Panc1 (cell line): ENCODE results near the gene SCN2A. TPM values are rescaled to one million over a fixed set of nuclear protein-coding genes. Genes with fewer than 3 reads are reported as not detected.
"Not testable (repeated sequence)": the region's sequence is repeated elsewhere in the genome, so short reads cannot be mapped to it uniquely, and the experiment has no call there.

Source experiments
- ATAC-seq: fragments of 200-7000 bp; cut with Tn5 transposase; 2 replicates; pipeline ENCODE4 v1.9.1; 2020; ENCODE audit warnings: mild to moderate bottlenecking, moderate library complexity
- BruUV-seq: library from RNA; stranded (reverse); fragments of 400-500 nt; replicated peaks from 2 replicates; lab custom pipeline; 2021; lab: Mats Ljungman, UMichigan
- CTCF ChIA-PET: fragments of 300-600 bp; sonication (Branson Sonifier 250); formaldehyde crosslinking; loops from one replicate; lab custom pipeline; 2022; ENCODE audit warnings: antibody characterized with exemption; lab: Charles Lee
- POLR2A ChIA-PET: fragments of 300-600 bp; sonication (Branson Sonifier 250); formaldehyde crosslinking; loops from one replicate; lab custom pipeline; 2022; ENCODE audit warnings: antibody characterized with exemption; lab: Charles Lee
- DNase-seq: peaks from one replicate; pipeline ENCODE4 v3.0.0-alpha.2; 2010; ENCODE audit warnings: low read depth, low spot score
- H3K27ac ChIP-seq: 2 replicates; pipeline ENCODE4 v1.5.1; 2011; ENCODE audit warnings: mild to moderate bottlenecking, low read length, inconsistent platforms
- H3K27me3 ChIP-seq: fragments of 200-500 bp; sonication (Bioruptor generic); 2 replicates; pipeline ENCODE4 v1.6.0; 2014; ENCODE audit warnings: low read length, inconsistent platforms; ENCODE audit not compliant: control insufficient read depth, insufficient read depth
- H3K36me3 ChIP-seq: fragments of 200-500 bp; sonication (Bioruptor generic); 2 replicates; pipeline ENCODE4 v1.5.1; 2014; ENCODE audit warnings: inconsistent platforms, mild to moderate bottlenecking, low read length, moderate library complexity; ENCODE audit not compliant: control insufficient read depth, insufficient read depth
- H3K4me1 ChIP-seq: 2 replicates; pipeline ENCODE4 v1.5.1; 2011; ENCODE audit warnings: inconsistent platforms, mild to moderate bottlenecking, low read length, moderate library complexity; ENCODE audit not compliant: control insufficient read depth, insufficient read depth
- H3K4me3 ChIP-seq, 2 experiments: 2 replicates each; pipeline ENCODE4 v1.5.1; 2011 to 2012; ENCODE audit warnings: low read depth in 2 of 2, low read length in 2 of 2, mild to moderate bottlenecking in 2 of 2, inconsistent platforms in 1 of 2, moderate library complexity in 1 of 2
- H3K9me3 ChIP-seq: fragments of 200-500 bp; sonication (Bioruptor generic); 2 replicates; pipeline ENCODE4 v1.5.1; 2014; ENCODE audit warnings: low read depth, mild to moderate bottlenecking, inconsistent platforms, low read length, moderate library complexity; ENCODE audit not compliant: control insufficient read depth, insufficient read depth
- POLR2AphosphoS5 ChIP-seq: IDR thresholded peaks from 2 replicates; pipeline ENCODE4 v1.6.1; 2012; ENCODE audit warnings: mild to moderate bottlenecking, low read depth, low read length, moderate library complexity
- SIN3A ChIP-seq: IDR thresholded peaks from 2 replicates; pipeline ENCODE4 v1.6.1; 2012; ENCODE audit warnings: low read depth, mild to moderate bottlenecking, low read length, moderate library complexity, borderline replicate concordance; ENCODE audit not compliant: insufficient read depth
- TCF7L2 ChIP-seq: IDR thresholded peaks from 2 replicates; pipeline ENCODE4 v1.6.1; 2011; ENCODE audit warnings: mild to moderate bottlenecking, low read depth, low read length, inconsistent platforms
- in situ Hi-C: cut with HindIII; loops from 2 replicates; pipeline ENCODE4 v1.10.0; 2016; ENCODE audit warnings: low sequenced_read_pairs, low pct_unique_long_range_greater_than_20kb
- intact Hi-C: fragments of 100-400 bp; cut with micrococcal nuclease; formaldehyde crosslinking; loops from one replicate; pipeline ENCODE4 v1.10.0; 2022; ENCODE audit not compliant: unreplicated experiment
- total RNA-seq: library from RNA; stranded (reverse); gene quantifications from one replicate; pipeline ENCODE4 v1.2.1, GENCODE V29; 2021; ENCODE audit not compliant: unreplicated experiment
- TF ChIP-seq, protein P1 (sequence below), 2 experiments: IDR thresholded peaks; 2 replicates each; pipeline ENCODE4 v1.6.1; 2011 to 2012; ENCODE audit warnings: low read depth in 2 of 2, control low read depth in 1 of 2, low read length in 1 of 2, mild to moderate bottlenecking in 1 of 2, moderate library complexity in 1 of 2; ENCODE audit not compliant: insufficient read depth in 1 of 2
- TF ChIP-seq, protein P2 (sequence below): fragments of 450-650 bp; IDR thresholded peaks from 2 replicates; pipeline ENCODE4 v1.5.1; 2017; ENCODE audit warnings: mild to moderate bottlenecking

The SCN2A gene
- total RNA-seq, 1 experiment from 2014 or later = not detected

- in situ Hi-C loops = no loop called here
- ChIA-PET CTCF (no interaction called here), POLR2A (no interaction called here)
- TF ChIP-seq, protein P1, sequence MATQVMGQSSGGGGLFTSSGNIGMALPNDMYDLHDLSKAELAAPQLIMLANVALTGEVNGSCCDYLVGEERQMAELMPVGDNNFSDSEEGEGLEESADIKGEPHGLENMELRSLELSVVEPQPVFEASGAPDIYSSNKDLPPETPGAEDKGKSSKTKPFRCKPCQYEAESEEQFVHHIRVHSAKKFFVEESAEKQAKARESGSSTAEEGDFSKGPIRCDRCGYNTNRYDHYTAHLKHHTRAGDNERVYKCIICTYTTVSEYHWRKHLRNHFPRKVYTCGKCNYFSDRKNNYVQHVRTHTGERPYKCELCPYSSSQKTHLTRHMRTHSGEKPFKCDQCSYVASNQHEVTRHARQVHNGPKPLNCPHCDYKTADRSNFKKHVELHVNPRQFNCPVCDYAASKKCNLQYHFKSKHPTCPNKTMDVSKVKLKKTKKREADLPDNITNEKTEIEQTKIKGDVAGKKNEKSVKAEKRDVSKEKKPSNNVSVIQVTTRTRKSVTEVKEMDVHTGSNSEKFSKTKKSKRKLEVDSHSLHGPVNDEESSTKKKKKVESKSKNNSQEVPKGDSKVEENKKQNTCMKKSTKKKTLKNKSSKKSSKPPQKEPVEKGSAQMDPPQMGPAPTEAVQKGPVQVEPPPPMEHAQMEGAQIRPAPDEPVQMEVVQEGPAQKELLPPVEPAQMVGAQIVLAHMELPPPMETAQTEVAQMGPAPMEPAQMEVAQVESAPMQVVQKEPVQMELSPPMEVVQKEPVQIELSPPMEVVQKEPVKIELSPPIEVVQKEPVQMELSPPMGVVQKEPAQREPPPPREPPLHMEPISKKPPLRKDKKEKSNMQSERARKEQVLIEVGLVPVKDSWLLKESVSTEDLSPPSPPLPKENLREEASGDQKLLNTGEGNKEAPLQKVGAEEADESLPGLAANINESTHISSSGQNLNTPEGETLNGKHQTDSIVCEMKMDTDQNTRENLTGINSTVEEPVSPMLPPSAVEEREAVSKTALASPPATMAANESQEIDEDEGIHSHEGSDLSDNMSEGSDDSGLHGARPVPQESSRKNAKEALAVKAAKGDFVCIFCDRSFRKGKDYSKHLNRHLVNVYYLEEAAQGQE (IDR thresholded peaks at IDR 0.05; ENCODE audit: insufficient read depth in 1 of 2, low read depth in 2 of 2, low read length in 1 of 2) = no peak
- TF ChIP-seq POLR2AphosphoS5 (no peak), TCF7L2 (no peak), SIN3A (no peak)
- TF ChIP-seq, protein P2, sequence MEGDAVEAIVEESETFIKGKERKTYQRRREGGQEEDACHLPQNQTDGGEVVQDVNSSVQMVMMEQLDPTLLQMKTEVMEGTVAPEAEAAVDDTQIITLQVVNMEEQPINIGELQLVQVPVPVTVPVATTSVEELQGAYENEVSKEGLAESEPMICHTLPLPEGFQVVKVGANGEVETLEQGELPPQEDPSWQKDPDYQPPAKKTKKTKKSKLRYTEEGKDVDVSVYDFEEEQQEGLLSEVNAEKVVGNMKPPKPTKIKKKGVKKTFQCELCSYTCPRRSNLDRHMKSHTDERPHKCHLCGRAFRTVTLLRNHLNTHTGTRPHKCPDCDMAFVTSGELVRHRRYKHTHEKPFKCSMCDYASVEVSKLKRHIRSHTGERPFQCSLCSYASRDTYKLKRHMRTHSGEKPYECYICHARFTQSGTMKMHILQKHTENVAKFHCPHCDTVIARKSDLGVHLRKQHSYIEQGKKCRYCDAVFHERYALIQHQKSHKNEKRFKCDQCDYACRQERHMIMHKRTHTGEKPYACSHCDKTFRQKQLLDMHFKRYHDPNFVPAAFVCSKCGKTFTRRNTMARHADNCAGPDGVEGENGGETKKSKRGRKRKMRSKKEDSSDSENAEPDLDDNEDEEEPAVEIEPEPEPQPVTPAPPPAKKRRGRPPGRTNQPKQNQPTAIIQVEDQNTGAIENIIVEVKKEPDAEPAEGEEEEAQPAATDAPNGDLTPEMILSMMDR = no peak
- ATAC-seq (no peak), DNase-seq (no peak)
- Histone ChIP-seq H3K4me1 (no peaks in the 10 kb centered on the region), H3K36me3 (no peaks in the 10 kb centered on the region; the same call in 1 of the 2 replicates), H3K27ac (no peak overlapping the region), H3K4me3 (no peak overlapping the region), H3K9me3 (no peaks in the 10 kb centered on the region), H3K27me3 (no peaks in the 10 kb centered on the region)
- no TSS peak for BruUV-seq
- intact Hi-C loops = no loop called here
These were observed 14.0 kb downstream of the SCN2A start for GRCh38 chr2:165253178-165253577.

GRCh38 chr2:165256618-165257017 is 17.4 kb downstream of the SCN2A start:
- DNase-seq = no peak
- intact Hi-C loops (no loop called here), in situ Hi-C loops (no loop called here)

DNA sequence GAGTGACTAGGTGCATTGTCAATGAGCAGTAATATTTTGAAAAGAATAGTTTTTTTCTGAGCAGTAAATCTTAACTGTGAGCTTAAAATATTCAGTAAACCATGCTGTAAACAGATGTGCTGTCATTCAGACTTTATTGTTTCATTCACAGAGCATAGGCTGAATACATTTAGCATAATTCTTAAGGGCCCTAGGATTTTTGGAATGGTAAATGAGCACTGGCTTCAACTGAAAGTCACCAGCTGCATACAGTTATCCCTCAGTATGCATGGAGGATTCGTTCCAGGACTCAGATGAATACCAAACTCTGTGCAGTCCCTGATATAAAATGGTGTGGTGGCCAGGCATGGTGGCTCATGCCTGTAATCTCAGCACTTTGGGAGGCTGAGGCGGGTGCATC is 21.1 kb downstream of the SCN2A start:
- H3K4me3 ChIP-seq, CTCF ChIA-PET, BruUV-seq, H3K36me3 ChIP-seq, H3K9me3 ChIP-seq, H3K27me3 ChIP-seq, H3K27ac ChIP-seq, in situ Hi-C loops, ATAC-seq, POLR2A ChIA-PET, intact Hi-C loops, H3K4me1 ChIP-seq, DNase-seq: not testable (repeated sequence)

More at GRCh38 chr2:165256618-165257017, 17.4 kb downstream of the SCN2A start:
- ChIA-PET CTCF (no interaction called here), POLR2A (no interaction called here)
- no peak for TF ChIP-seq SIN3A
- TF ChIP-seq, protein P2 = no peak
- TF ChIP-seq, protein P1 (IDR thresholded peaks at IDR 0.05; ENCODE audit: insufficient read depth in 1 of 2, low read depth in 2 of 2, low read length in 1 of 2) = no peak
- no peak for TF ChIP-seq TCF7L2
- no peak for TF ChIP-seq POLR2AphosphoS5
- Histone ChIP-seq H3K4me3 (no peak overlapping the region), H3K27me3 (no peaks in the 10 kb centered on the region), H3K36me3 (no peaks in the 10 kb centered on the region; the same call in 1 of the 2 replicates), H3K9me3 (no peaks in the 10 kb centered on the region), H3K4me1 (no peaks in the 10 kb centered on the region), H3K27ac (no peak overlapping the region)
- BruUV-seq = no TSS peak
- no peak for ATAC-seq
